Stimulated activated naive CD4-positive, alpha-beta T cell (primary cell): ENCODE data around the gene INTS6.

Source experiments
- DNase-seq, 6 experiments: peaks; one replicate each; lab custom pipeline; 2025; lab: John Stamatoyannopoulos, UW

Gene INTS6

GRCh38 chr13:51405176-51405575 lies 47.7 kb downstream of the INTS6 start:
- no peak for DNase-seq

DNA sequence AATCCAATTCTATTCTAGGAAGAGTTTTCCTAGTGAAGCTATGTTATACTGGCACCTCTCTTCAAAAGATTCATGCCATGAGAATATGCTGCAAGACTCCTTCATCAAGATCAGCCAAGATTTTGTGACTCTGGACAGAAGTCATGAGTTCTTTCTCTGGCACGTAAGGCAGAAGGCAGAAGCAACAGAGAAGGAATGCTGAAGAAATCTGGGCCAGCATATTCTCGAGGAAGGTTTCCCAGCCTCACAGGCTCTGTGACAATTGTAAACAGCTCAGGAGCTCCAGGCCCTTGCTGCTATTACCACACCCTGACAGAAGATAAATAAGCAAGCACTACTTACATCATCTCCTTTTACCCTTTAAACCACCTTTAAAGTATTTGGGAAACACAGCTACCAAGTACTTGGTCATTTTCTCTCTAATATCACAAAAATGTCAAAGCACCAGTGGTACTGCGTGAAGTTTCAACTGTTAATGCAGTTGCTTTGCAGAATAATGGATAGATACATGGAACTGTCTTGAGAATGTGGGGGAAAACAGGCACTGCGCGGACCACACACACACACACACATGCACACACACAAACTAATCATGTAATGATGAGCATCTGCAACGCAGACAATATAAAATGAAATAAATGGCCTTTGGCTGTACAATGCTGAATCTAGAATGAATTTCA lies 55.4 kb downstream of the INTS6 start:
- DNase-seq = no peak

GRCh38 chr13:51396352-51396751 lies 56.5 kb downstream of the INTS6 start:
- DNase-seq = no peak

DNA sequence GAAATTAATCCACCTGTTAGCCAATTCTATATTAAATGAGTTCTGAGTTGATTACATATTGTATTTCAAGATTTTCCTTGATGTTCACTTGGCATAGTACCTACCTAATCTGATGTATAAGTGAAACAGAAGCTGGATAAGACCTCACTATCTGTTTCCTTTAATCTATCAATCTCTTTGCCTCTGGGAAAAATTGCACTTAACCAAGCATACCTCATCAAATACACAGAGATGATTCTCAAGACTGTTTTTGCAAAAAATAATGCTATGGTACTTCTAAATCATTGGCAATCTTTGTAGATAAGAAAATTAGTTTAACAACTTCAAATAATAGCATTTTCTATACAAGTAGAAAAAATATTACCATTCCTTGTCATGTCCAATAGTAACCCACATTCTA lies 58.1 kb downstream of the INTS6 start:
- no peak for DNase-seq

DNA sequence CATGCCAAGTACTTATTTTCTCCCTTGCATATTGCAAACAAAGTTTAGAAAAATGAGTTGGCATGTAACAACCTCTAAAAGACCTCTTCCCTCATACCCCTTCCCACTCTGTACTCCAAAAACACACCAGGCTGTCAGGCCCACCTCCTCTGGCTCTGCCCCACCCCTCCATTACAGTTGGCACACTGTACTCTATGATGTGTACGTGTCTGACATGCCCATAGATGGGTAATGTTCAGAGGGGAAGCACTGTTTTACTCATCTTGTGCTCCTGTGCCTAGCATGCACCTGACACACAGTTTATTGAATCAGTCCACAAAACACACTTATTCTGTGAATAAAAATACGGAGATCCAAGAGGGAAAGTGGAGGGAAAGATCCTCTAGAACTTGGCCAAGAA lies 67.7 kb downstream of the INTS6 start:
- no peak for DNase-seq

- DNase-seq = no peak
These were observed 72.6 kb downstream of the INTS6 start for GRCh38 chr13:51380269-51380668.

- no peak for DNase-seq
These were observed 79.4 kb downstream of the INTS6 start for GRCh38 chr13:51373451-51373850.

DNA sequence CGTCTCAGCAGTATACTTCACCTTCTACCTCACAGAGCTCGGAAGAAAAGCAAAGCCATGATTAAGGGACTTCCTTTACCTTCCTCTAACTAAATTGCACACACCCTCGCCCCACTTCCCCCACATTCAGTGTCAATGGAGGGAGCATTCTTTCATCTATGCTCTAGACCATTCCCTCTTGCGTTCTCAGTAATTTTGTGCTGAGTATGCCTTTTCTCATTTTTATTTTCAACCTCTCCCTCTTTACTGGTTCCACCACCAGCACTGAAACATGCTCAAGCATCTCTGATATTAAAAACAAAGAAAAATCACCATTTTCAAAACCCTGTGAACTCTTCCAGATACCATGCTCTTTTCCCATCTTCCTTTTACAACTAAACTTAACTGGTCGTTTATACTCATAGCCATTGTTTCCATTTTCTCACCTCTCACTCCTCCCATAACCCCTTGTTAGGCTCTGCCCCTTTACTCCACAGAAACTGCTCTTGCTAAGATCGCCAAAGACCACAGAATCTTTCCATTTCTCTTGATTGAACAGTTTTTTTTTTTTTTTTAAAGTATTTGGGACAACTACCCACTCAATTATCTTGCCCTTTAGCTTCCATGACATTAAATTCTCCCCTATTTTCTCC lies 81.0 kb downstream of the INTS6 start:
- no peak for DNase-seq

DNA sequence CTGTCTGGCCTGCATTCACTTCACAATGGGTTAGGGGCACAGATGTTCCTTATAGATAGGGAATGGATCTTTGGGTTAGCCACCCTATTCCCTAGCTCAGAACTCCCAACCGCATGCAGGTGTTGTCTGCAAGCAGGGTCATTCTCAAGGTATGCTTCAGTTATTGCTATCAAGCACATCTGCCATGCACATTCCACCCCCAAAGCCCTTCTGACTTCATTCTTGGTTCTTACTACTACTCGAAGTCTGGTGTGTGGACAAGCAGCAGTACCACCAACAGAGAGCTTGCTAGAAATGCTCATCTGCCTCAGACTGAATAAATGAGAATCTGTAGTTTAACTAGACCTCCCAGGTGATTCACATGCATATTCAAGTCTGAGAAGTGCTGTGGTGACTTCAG lies 82.0 kb downstream of the INTS6 start:
- no peak for DNase-seq

GRCh38 chr13:51370116-51370515 lies 82.7 kb downstream of the INTS6 start:
- DNase-seq = no peak

GRCh38 chr13:51364404-51365008 lies 88.3 kb downstream of the INTS6 start:
- no peak for DNase-seq

GRCh38 chr13:51363625-51364024 lies 89.2 kb downstream of the INTS6 start:
- no peak for DNase-seq

GRCh38 chr13:51361106-51361505 lies 91.7 kb downstream of the INTS6 start:
- no peak for DNase-seq

GRCh38 chr13:51360489-51360888 lies 92.3 kb downstream of the INTS6 start:
- DNase-seq = no peak

DNA sequence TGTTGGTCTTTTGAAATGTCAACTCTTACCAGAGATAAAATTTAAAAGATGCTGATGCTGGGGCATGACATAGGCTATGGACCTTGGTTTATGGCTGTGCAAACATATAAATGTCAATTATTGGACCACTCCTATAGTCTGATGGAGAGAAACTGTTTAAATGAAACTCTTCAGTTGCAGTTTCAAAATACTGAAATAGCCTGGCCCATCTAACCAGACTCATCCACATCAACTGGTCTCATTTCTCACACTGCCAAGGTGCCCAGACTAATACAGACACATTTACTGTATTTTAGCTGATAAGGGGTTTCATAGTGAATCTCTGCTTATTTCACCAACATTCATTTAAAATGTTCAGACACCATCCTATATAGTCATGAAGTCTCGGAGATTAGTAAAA lies 93.5 kb downstream of the INTS6 start:
- DNase-seq = no peak

DNA sequence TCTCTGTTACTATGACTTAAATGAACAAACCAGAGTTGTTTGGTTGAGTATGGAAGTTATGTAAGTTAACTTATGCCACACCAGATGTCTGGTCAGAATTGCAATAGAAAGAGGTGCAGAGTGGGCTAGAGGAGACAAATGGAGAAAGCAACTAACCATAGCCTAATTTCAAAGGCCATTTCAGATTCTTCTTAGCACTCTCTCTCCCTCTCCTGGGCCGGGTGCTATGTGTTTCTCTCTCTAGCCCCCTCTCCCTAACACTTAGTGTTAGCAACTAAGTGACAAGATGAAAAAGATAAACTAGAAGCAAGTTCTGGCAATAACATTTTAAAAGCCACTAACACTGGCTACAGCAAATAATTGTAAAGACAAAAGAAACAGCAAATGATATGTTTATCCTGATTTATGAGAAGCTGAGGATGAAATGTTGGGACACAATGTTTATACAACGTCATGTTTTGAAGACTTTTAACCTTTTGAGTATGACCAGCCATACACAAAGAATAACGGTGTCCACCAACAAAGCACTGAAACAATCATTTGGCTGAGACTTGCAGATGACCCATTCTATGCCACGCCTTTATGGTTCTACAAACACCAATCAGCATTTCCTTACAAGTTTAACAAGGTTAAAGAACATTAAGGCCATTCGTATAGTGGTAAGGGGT lies 94.8 kb downstream of the INTS6 start:
- DNase-seq = no peak

DNA sequence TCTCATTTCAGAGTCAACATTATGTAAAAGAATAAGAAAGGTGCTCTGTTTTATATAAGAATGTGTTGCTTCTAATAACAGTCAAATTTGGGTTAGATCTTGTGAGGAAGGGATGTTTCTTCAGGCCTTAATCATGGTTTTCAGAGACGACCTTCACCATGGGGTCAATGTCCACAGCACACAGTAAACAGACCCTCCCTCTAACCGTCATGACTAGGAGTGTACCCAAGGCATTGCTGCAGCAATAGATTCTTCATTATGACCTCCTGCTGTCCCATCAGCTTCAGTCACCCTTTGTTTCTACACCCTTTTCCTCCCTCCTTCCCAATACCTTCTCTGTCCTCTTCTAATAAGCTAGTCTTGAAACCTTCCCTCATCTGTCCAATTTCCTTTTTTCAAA lies 97.6 kb downstream of the INTS6 start:
- DNase-seq = no peak

- no peak for DNase-seq
These were observed 103.8 kb downstream of the INTS6 start for GRCh38 chr13:51349016-51349415.

- DNase-seq = no peak
These were observed 104.5 kb downstream of the INTS6 start for GRCh38 chr13:51348069-51348967.

GRCh38 chr13:51347099-51347498 lies 105.7 kb downstream of the INTS6 start:
- no peak for DNase-seq

GRCh38 chr13:51346397-51346796 lies 106.4 kb downstream of the INTS6 start:
- no peak for DNase-seq

GRCh38 chr13:51343475-51343874 lies 109.4 kb downstream of the INTS6 start:
- no peak for DNase-seq
